ENCODE results near the gene FREM3.

- TF ChIP-seq EZH2 (IDR thresholded peaks at IDR 0.05; ENCODE audit: low read length, unreplicated experiment) (no peak), CTCF (conservative IDR thresholded peaks at IDR 0.05; ENCODE audit: low read depth, low read length) (no peak)
Observed at GRCh38 chr4:143531788-143532491, 168.5 kb downstream of the FREM3 start.
